Activated naive CD4-positive, alpha-beta T cell treated with Interleukin-2 at 50 U/mL for 16 hours (primary cell): ENCODE measurements around the gene POC1B.

ENCODE experiments used
- DNase-seq: peaks from one replicate; pipeline ENCODE4 v3.0.0-alpha.2; 2020

Gene POC1B

GRCh38 chr12:89493670-89494302, 32.1 kb downstream of the POC1B start:
- DNase-seq: no peak

GRCh38 chr12:89492883-89493282, 33.0 kb downstream of the POC1B start:
- no peak for DNase-seq

GRCh38 chr12:89490922-89491321, 34.9 kb downstream of the POC1B start:
- no peak for DNase-seq

GRCh38 chr12:89486264-89486663, 39.6 kb downstream of the POC1B start:
- no peak for DNase-seq

GRCh38 chr12:89484470-89484869, 41.4 kb downstream of the POC1B start:
- DNase-seq: no peak

GRCh38 chr12:89481213-89481914, 44.5 kb downstream of the POC1B start:
- no peak for DNase-seq

GRCh38 chr12:89479982-89480381, 45.9 kb downstream of the POC1B start:
- DNase-seq: no peak

GRCh38 chr12:89477633-89478279, 48.1 kb downstream of the POC1B start:
- no peak for DNase-seq

- DNase-seq: no peak
These were observed 48.8 kb downstream of the POC1B start for GRCh38 chr12:89476904-89477595.

GRCh38 chr12:89476232-89476631, 49.6 kb downstream of the POC1B start:
- no peak for DNase-seq

- DNase-seq: no peak
These were observed 50.5 kb downstream of the POC1B start for GRCh38 chr12:89475203-89475990.

- DNase-seq: no peak
These were observed 51.2 kb downstream of the POC1B start for GRCh38 chr12:89474615-89475014.

GRCh38 chr12:89472508-89472907, 53.3 kb downstream of the POC1B start:
- DNase-seq: no peak

GRCh38 chr12:89470741-89471509, 54.9 kb downstream of the POC1B start:
- DNase-seq: no peak

- DNase-seq: no peak
These were observed 56.5 kb downstream of the POC1B start for GRCh38 chr12:89469361-89469760.

- no peak for DNase-seq
These were observed 57.1 kb downstream of the POC1B start for GRCh38 chr12:89468648-89469326.

GRCh38 chr12:89468017-89468416, 57.8 kb downstream of the POC1B start:
- DNase-seq: no peak

- no peak for DNase-seq
These were observed 60.8 kb downstream of the POC1B start for GRCh38 chr12:89464974-89465592.

GRCh38 chr12:89461649-89462612, 63.9 kb downstream of the POC1B start:
- no peak for DNase-seq

GRCh38 chr12:89461190-89461589, 64.7 kb downstream of the POC1B start:
- DNase-seq: no peak
